Measurements from ENCODE around the gene MYO9A. TPM values are rescaled to one million over a fixed set of nuclear protein-coding genes. Genes with fewer than 3 reads are reported as not detected.

Gene MYO9A
- total RNA-seq, 1 experiment from 2014 or later: 21.4 TPM

DNA sequence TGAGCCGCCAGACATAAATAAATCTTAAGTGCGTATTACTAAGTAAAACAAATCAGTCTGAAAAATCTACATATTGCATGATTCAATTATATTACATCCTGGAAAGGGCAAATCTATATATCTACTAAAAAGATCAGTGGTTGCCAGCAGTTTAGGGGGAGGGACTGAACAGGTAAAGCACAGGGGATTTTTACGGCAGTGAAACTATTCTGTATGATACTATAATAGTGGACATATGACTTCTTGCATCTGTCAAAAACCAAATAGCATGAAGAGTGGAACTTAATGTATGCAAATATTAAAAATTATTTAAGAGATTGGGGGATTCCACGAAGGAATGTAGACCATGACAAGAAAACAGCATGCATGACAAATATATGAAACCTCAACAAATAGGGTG lies 111.6 kb downstream of the MYO9A start:
- Histone ChIP-seq H4K20me1 (ENCODE audit: control insufficient read depth, insufficient read depth, insufficient read length) (no peaks in the 10 kb centered on the region), H3K23me2 (ENCODE audit: insufficient read length, low read depth, low read length, poor library complexity, severe bottlenecking) (no peaks in the 10 kb centered on the region), H4K8ac (replicated peaks; ENCODE audit: insufficient read length, low read depth, low read length) (no peak overlapping the region), H3K18ac (ENCODE audit: insufficient read length, low read depth, low read length) (no peak overlapping the region), H4K91ac (ENCODE audit: insufficient read length, low read depth, low read length) (no peak overlapping the region), H2BK15ac (ENCODE audit: low read depth, low read length) (no peak overlapping the region), H2BK12ac (ENCODE audit: insufficient read length, low read depth, low read length) (no peak overlapping the region), H3K4me2 (ENCODE audit: insufficient read depth, insufficient read length, low read length) (no peak overlapping the region), H3K23ac (ENCODE audit: insufficient read length, low read depth, low read length) (no peak overlapping the region), H3T11ph (ENCODE audit: low read length) (no peak overlapping the region), H2AFZ (ENCODE audit: low read length) (no peak overlapping the region), H3K79me2 (ENCODE audit: insufficient read depth, low read length) (no peaks in the 10 kb centered on the region), H3K4me1 (ENCODE audit: insufficient read depth, low read length) (no peaks in the 10 kb centered on the region), H2BK20ac (ENCODE audit: low read depth, low read length, poor library complexity, severe bottlenecking) (no peak overlapping the region), H4K5ac (ENCODE audit: insufficient read length, low read depth, low read length) (no peak overlapping the region), H3K56ac (ENCODE audit: insufficient read length, low read depth, low read length) (no peak overlapping the region), H2AK5ac (ENCODE audit: insufficient read length, low read length) (no peak overlapping the region), H2BK120ac (ENCODE audit: low read depth, low read length, poor library complexity, severe bottlenecking) (no peak overlapping the region), H3K27ac (ENCODE audit: insufficient read length, low read depth, low read length) (no peak overlapping the region), H3K79me1 (ENCODE audit: insufficient read depth, low read depth, low read length, poor library complexity, severe bottlenecking) (no peaks in the 10 kb centered on the region), H3K4ac (ENCODE audit: low read depth, low read length) (no peak overlapping the region), H3K9me3 (ENCODE audit: control insufficient read depth, low read depth, low read length) (no peaks in the 10 kb centered on the region), H3K9ac (ENCODE audit: extremely low read depth, insufficient read length, low read length) (no peak overlapping the region), H2BK5ac (ENCODE audit: insufficient read length, low read length) (no peak overlapping the region), H3K27me3 (ENCODE audit: insufficient read depth, low read length) (no peaks in the 10 kb centered on the region), H3K14ac (ENCODE audit: insufficient read depth, low read length) (no peak overlapping the region)
- TF ChIP-seq, protein P1, sequence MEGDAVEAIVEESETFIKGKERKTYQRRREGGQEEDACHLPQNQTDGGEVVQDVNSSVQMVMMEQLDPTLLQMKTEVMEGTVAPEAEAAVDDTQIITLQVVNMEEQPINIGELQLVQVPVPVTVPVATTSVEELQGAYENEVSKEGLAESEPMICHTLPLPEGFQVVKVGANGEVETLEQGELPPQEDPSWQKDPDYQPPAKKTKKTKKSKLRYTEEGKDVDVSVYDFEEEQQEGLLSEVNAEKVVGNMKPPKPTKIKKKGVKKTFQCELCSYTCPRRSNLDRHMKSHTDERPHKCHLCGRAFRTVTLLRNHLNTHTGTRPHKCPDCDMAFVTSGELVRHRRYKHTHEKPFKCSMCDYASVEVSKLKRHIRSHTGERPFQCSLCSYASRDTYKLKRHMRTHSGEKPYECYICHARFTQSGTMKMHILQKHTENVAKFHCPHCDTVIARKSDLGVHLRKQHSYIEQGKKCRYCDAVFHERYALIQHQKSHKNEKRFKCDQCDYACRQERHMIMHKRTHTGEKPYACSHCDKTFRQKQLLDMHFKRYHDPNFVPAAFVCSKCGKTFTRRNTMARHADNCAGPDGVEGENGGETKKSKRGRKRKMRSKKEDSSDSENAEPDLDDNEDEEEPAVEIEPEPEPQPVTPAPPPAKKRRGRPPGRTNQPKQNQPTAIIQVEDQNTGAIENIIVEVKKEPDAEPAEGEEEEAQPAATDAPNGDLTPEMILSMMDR (conservative IDR thresholded peaks at IDR 0.05): no peak
- peaks cover 0 to 2% (median 0%) of the 10 kb centered on the region in 3 experiments; a peak in 3 of 7 replicates for H3K36me3 Mint-ChIP-seq (ENCODE audit: insufficient read depth in 1 of 3, low read depth in 3 of 3)
- no peaks in the 10 kb centered on the region for H3K27me3 Mint-ChIP-seq (ENCODE audit: low read depth)
- no peak overlapping the region; a peak in 1 of 7 replicates for H3K27ac Mint-ChIP-seq
- no peak for DNase-seq
- WGBS (ENCODE audit: extremely low coverage, insufficient read length, low lambda C conversion rate): no CpG with 5 or more reads among the region's 4 CpGs
- H3K4me1 Mint-ChIP-seq: no peaks in the 10 kb centered on the region
- H3K9me3 Mint-ChIP-seq: no peaks in the 10 kb centered on the region
- H3K4me3 Mint-ChIP-seq: no peak overlapping the region
